ENCODE measurements around the gene ADSL. TPM values are rescaled to one million over a fixed set of nuclear protein-coding genes. Genes with fewer than 3 reads are reported as not detected.

Gene ADSL
- polyA plus RNA-seq, 4 donors = 102 to 111 (median 108) TPM

- no peak for DNase-seq (ENCODE audit: low read depth in 4 of 4, low spot score in 3 of 4)
Observed at GRCh38 chr22:40416267-40416570, 69.9 kb downstream of the ADSL start.

- no peak for DNase-seq (ENCODE audit: low read depth in 4 of 4, low spot score in 3 of 4)
Observed at GRCh38 chr22:40416636-40417035, 70.3 kb downstream of the ADSL start.

- DNase-seq (ENCODE audit: low read depth in 4 of 4, low spot score in 3 of 4) = no peak
Observed at GRCh38 chr22:40417041-40417440, 70.7 kb downstream of the ADSL start.

- DNase-seq (ENCODE audit: low read depth in 4 of 4, low spot score in 3 of 4) = no peak
Observed at GRCh38 chr22:40417881-40418280, 71.6 kb downstream of the ADSL start.

- DNase-seq (ENCODE audit: low read depth in 4 of 4, low spot score in 3 of 4) = peak in 3 of 4 donors; percentile 33 to 48 (median 38)
Observed at GRCh38 chr22:40418366-40419201, 72.3 kb downstream of the ADSL start.

GRCh38 chr22:40419718-40420117, 73.4 kb downstream of the ADSL start:
- no peak for DNase-seq (ENCODE audit: low read depth in 4 of 4, low spot score in 3 of 4)

GRCh38 chr22:40420341-40421081, 74.2 kb downstream of the ADSL start:
- DNase-seq (ENCODE audit: low read depth in 4 of 4, low spot score in 3 of 4) = no peak

- no peak for DNase-seq (ENCODE audit: low read depth in 4 of 4, low spot score in 3 of 4)
Observed at GRCh38 chr22:40421082-40421350, 74.7 kb downstream of the ADSL start.

- no peak for DNase-seq (ENCODE audit: low read depth in 4 of 4, low spot score in 3 of 4)
Observed at GRCh38 chr22:40421941-40422340, 75.6 kb downstream of the ADSL start.

GRCh38 chr22:40422558-40423309, 76.4 kb downstream of the ADSL start:
- no peak for DNase-seq (ENCODE audit: low read depth in 4 of 4, low spot score in 3 of 4)

- no peak for DNase-seq (ENCODE audit: low read depth in 4 of 4, low spot score in 3 of 4)
Observed at GRCh38 chr22:40423310-40423688, 77.0 kb downstream of the ADSL start.

- DNase-seq (ENCODE audit: low read depth in 4 of 4, low spot score in 3 of 4) = no peak
Observed at GRCh38 chr22:40423882-40424640, 77.8 kb downstream of the ADSL start.

- no peak for DNase-seq (ENCODE audit: low read depth in 4 of 4, low spot score in 3 of 4)
Observed at GRCh38 chr22:40425082-40425481, 78.8 kb downstream of the ADSL start.

GRCh38 chr22:40426594-40427333, 80.5 kb downstream of the ADSL start:
- DNase-seq (ENCODE audit: low read depth in 4 of 4, low spot score in 3 of 4) = no peak

- no peak for DNase-seq (ENCODE audit: low read depth in 4 of 4, low spot score in 3 of 4)
Observed at GRCh38 chr22:40428796-40429195, 82.5 kb downstream of the ADSL start.

GRCh38 chr22:40429481-40429880, 83.2 kb downstream of the ADSL start:
- no peak for DNase-seq (ENCODE audit: low read depth in 4 of 4, low spot score in 3 of 4)

- DNase-seq (ENCODE audit: low read depth in 4 of 4, low spot score in 3 of 4) = no peak
Observed at GRCh38 chr22:40430991-40431390, 84.7 kb downstream of the ADSL start.

GRCh38 chr22:40432157-40432556, 85.9 kb downstream of the ADSL start:
- no peak for DNase-seq (ENCODE audit: low read depth in 4 of 4, low spot score in 3 of 4)

- no peak for DNase-seq (ENCODE audit: low read depth in 4 of 4, low spot score in 3 of 4)
Observed at GRCh38 chr22:40432625-40433024, 86.3 kb downstream of the ADSL start.

- no peak for DNase-seq (ENCODE audit: low read depth in 4 of 4, low spot score in 3 of 4)
Observed at GRCh38 chr22:40433416-40434090, 87.3 kb downstream of the ADSL start.

Data from right renal pelvis (tissue), 4 donors.